Tibial nerve (tissue), 4 donors: Measurements from ENCODE around the gene NAPSA.

Source experiments
- CTCF ChIP-seq, 5 experiments: fragments of 200-600 bp in 3 of 5; fragments of 450-650 bp in 2 of 5; sonication (generic) in 3 of 5; IDR thresholded peaks; one replicate each; pipeline ENCODE4 v1.5.1; 2016 to 2019; ENCODE audit warnings: antibody characterized with exemption in 5 of 5, mild to moderate bottlenecking in 3 of 5, moderate library complexity in 2 of 5
- EP300 ChIP-seq, 2 donors: sonication (generic); formaldehyde crosslinking; IDR thresholded peaks; one replicate each; pipeline ENCODE4 v1.6.1; 2017; ENCODE audit warnings: antibody characterized with exemption in 2 of 2, mild to moderate bottlenecking in 1 of 2
- POLR2A ChIP-seq, 2 donors: fragments of 450-650 bp; IDR thresholded peaks; one replicate each; pipeline ENCODE4 v1.6.1; 2017; ENCODE audit warnings: antibody characterized with exemption in 2 of 2, mild to moderate bottlenecking in 2 of 2, moderate library complexity in 2 of 2

- no peak for TF ChIP-seq POLR2A (IDR thresholded peaks at IDR 0.05)
- TF ChIP-seq CTCF (IDR thresholded peaks at IDR 0.05) = no peak
- no peak for TF ChIP-seq EP300 (IDR thresholded peaks at IDR 0.05)
Observed at GRCh38 chr19:50361290-50362029, 4.0 kb downstream of the NAPSA start.
